BLaER1 treated with 17β-estradiol and CSF1 and Interleukin-3, amounts not matched to agents 10 nM and 100 nM (cell line): Measurements from ENCODE around the gene OR6S1.
"Not testable (repeated sequence)": the region's sequence is repeated elsewhere in the genome, so short reads cannot be mapped to it uniquely, and the experiment has no call there.

Experiments
- H3K27ac ChIP-seq, 11 experiments: shearing (Covaris generic); formaldehyde crosslinking; 2 replicates each; pipeline ENCODE4 v1.8.1; 2022
- H3K27me3 ChIP-seq, 11 experiments: shearing (Covaris generic); formaldehyde crosslinking; 2 replicates each; pipeline ENCODE4 v1.8.1; 2022
- H3K36me3 ChIP-seq, 11 experiments: shearing (Covaris generic); formaldehyde crosslinking; 2 replicates each; pipeline ENCODE4 v1.8.1; 2022
- H3K4me1 ChIP-seq, 10 experiments: shearing (Covaris generic); formaldehyde crosslinking; 2 replicates each; pipeline ENCODE4 v1.8.1; 2022
- H3K4me2 ChIP-seq, 11 experiments: shearing (Covaris generic); formaldehyde crosslinking; 2 replicates each; pipeline ENCODE4 v1.8.1; 2022
- H3K4me3 ChIP-seq, 10 experiments: shearing (Covaris generic); formaldehyde crosslinking; 2 replicates each; pipeline ENCODE4 v1.8.1; 2022
- H3K9ac ChIP-seq, 11 experiments: shearing (Covaris generic); formaldehyde crosslinking; 2 replicates each; pipeline ENCODE4 v1.8.1; 2022
- H3K9me3 ChIP-seq, 11 experiments: shearing (Covaris generic); formaldehyde crosslinking; replicated peaks in 1 of 11; 2 replicates each; pipeline ENCODE4 v1.8.1; 2022
- H4K20me1 ChIP-seq, 11 experiments: shearing (Covaris generic); formaldehyde crosslinking; 2 replicates each; pipeline ENCODE4 v1.8.1; 2022
- Cebpa-rat ChIP-seq, 11 experiments: shearing (Covaris generic); IDR thresholded peaks; 2 replicates each; pipeline ENCODE4 v1.8.1; 2022

The OR6S1 gene

DNA sequence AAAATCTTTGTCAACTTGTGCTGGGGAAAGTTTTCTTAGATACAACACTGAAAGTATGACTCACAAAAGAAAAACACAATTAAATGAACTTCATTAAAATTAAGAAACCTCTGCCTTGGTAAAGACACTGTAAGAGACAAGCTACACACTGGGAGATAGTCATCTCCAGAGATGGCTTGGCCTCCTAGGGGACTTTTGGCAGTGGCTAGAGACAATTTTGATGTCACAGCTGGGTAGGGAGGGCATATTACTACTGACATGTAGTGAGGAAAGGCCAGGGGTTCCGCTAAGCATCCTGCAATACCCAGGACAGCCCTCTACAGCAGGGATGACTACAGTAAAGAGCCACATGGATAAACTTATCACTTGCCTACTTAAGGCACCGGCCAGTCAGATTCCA lies 34.2 kb upstream of the OR6S1 start:
- Histone ChIP-seq H3K4me1 (peaks cover 13 to 15% (median 14%) of the 10 kb centered on the region in 10 experiments), H3K9me3 (peaks cover 0 to 8% (median 0%) of the 10 kb centered on the region in 11 experiments; a peak in 4 of 22 replicates), H4K20me1 (no peaks in the 10 kb centered on the region), H3K9ac (no peak overlapping the region), H3K4me3 (no peak overlapping the region), H3K4me2 (no peak overlapping the region), H3K27ac (no peak overlapping the region), H3K27me3 (no peaks in the 10 kb centered on the region), H3K36me3 (no peaks in the 10 kb centered on the region)
- TF ChIP-seq Cebpa-rat (IDR thresholded peaks at IDR 0.05): no peak

DNA sequence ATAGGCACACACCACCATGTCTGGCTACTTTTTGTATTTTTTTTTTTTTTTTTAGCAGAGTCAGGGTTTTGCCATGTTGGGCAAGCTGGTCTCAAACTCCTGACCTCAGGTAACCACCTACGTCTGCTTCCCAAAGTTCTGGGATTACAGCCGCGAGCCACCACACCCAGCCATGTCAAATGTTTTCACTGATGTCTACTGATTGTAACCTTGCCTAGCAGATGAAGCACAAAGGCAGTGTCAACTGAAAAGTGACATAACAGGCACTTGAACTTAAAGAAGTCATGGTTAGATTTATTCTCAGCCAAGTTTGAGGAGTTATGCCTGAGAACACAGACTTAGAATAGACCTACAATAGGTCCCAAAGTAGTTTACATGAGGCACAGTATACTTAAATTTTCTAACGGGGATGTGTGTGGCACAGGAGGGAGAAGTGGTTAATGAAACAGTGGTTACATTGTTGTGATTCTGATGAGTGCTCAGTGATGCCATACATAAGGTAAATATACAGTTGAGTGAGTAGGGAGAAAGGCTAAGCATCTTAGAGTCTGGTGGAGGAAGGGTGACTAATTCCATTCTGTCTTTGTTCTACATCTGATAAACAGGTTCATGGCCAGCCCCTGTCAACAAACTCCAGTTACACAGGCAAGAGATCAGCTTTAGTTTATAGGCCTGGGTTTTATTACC lies 30.2 kb upstream of the OR6S1 start:
- Histone ChIP-seq H3K36me3 (no peaks in the 10 kb centered on the region), H3K4me1 (peaks cover 13 to 25% (median 22%) of the 10 kb centered on the region in 10 experiments), H3K9ac (no peak overlapping the region), H3K9me3 (peaks cover 0 to 12% (median 5%) of the 10 kb centered on the region in 11 experiments; a peak in 5 of 22 replicates), H3K4me3 (no peak overlapping the region), H3K27ac (no peak overlapping the region), H4K20me1 (no peaks in the 10 kb centered on the region), H3K4me2 (no peak overlapping the region), H3K27me3 (no peaks in the 10 kb centered on the region)
- no peak for TF ChIP-seq Cebpa-rat (IDR thresholded peaks at IDR 0.05)

DNA sequence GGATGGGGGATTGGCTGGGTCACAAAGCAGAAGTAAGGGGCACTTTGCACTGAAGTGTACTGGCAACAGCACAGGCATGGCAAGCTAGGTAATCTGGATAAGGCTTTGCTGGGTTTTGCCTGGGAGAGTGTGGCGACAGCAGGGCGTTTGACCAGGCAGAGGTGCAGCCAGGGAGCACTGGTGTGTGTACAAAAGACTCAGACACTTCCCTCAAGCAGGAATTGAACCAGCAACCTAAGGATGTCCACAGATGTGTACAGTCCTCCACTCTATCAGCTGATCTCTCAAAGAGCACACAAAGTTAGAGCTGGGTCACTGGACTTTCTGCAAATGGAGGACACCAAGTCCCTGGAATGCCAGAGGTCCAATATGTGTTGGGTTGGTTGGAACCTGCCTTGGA lies 27.5 kb upstream of the OR6S1 start:
- H3K27ac ChIP-seq: no peak overlapping the region
- peaks cover 0 to 18% (median 7%) of the 10 kb centered on the region in 11 experiments; a peak in 9 of 22 replicates for H3K9me3 ChIP-seq
- peaks cover 15 to 34% (median 22%) of the 10 kb centered on the region in 10 experiments for H3K4me1 ChIP-seq
- no peak overlapping the region for H3K4me3 ChIP-seq
- H3K36me3 ChIP-seq: no peaks in the 10 kb centered on the region
- H3K27me3 ChIP-seq: peaks cover 0 to 10% (median 6%) of the 10 kb centered on the region in 11 experiments; a peak in 13 of 22 replicates
- H3K9ac ChIP-seq: no peak overlapping the region
- peak overlapping the region in 9 of 11 experiments; percentile 36 to 77 (median 59); a peak in 16 of 22 replicates for H3K4me2 ChIP-seq
- no peak for TF ChIP-seq Cebpa-rat (IDR thresholded peaks at IDR 0.05)
- H4K20me1 ChIP-seq: no peaks in the 10 kb centered on the region

DNA sequence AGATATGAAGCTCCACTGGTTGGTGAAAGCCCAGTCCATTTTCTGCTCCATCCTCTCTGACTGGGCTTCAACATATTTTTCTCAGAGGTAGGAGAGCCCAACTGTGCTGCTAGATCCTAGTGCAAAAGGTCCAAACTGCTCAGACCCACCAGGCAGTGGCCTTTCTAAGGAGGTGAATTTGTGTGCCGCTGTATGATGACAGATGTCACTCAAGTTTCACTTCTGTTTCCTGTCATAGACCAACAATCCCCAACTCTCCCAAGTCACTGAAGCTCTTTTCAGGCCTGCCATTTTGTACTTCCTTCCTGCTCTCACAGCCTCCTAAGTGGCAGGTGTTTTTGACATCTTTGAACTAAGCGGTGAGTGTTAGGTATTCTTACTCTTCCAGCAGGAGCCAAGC lies 26.5 kb upstream of the OR6S1 start:
- H3K27me3 ChIP-seq: peaks cover 8 to 20% (median 16%) of the 10 kb centered on the region in 11 experiments
- no peak overlapping the region for H3K4me3 ChIP-seq
- H3K27ac ChIP-seq: 0 out of 22 replicates have a peak overlapping the region, but pooled peaks of 2 of the 11 experiments have one; percentile 5 to 7
- H3K9me3 ChIP-seq: peaks cover 0 to 18% (median 0%) of the 10 kb centered on the region in 11 experiments; a peak in 6 of 22 replicates
- H3K36me3 ChIP-seq: no peaks in the 10 kb centered on the region
- no peak overlapping the region for H3K9ac ChIP-seq
- peaks cover 20 to 42% (median 27%) of the 10 kb centered on the region in 10 experiments for H3K4me1 ChIP-seq
- H4K20me1 ChIP-seq: no peaks in the 10 kb centered on the region
- peak overlapping the region; percentile 36 to 77 (median 59) for H3K4me2 ChIP-seq
- TF ChIP-seq Cebpa-rat (IDR thresholded peaks at IDR 0.05): no peak

DNA sequence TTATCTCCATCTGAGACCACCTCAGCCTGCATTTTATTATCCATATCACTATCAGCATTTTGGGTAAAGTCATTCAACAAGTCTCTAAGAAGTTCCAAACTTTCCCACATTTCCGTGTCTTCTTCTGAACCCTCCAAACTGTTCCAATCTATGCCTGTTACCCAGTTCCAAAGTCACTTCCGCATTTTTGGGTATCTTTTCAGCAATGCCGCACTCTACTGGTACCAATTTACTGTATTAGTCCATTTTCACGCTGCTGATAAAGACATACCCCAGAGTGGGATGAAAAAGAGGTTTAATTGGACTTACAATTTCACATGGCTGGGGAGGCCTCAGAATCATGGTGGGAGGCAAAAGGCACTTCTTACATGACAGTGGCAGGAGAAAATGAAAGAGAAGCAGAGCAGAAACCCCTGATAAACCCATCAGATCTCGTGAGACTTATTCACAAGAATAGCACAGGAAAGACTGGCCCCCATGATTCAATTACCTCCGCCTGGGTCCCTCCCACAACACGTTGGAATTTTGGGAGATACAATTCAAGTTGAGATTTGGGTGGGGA lies 25.0 kb upstream of the OR6S1 start:
- Histone ChIP-seq H3K27me3 (peaks cover 22 to 35% (median 31%) of the 10 kb centered on the region in 11 experiments), H3K4me1 (peaks cover 20 to 50% (median 34%) of the 10 kb centered on the region in 10 experiments), H3K4me2 (peak overlapping the region in 4 of 11 experiments; percentile 50 to 77 (median 64); a peak in 5 of 22 replicates), H3K9me3 (peaks cover 0 to 18% (median 0%) of the 10 kb centered on the region in 11 experiments; a peak in 6 of 22 replicates)
- not testable (repeated sequence) for H3K9ac ChIP-seq, H4K20me1 ChIP-seq, H3K4me3 ChIP-seq, H3K27ac ChIP-seq, H3K36me3 ChIP-seq

DNA sequence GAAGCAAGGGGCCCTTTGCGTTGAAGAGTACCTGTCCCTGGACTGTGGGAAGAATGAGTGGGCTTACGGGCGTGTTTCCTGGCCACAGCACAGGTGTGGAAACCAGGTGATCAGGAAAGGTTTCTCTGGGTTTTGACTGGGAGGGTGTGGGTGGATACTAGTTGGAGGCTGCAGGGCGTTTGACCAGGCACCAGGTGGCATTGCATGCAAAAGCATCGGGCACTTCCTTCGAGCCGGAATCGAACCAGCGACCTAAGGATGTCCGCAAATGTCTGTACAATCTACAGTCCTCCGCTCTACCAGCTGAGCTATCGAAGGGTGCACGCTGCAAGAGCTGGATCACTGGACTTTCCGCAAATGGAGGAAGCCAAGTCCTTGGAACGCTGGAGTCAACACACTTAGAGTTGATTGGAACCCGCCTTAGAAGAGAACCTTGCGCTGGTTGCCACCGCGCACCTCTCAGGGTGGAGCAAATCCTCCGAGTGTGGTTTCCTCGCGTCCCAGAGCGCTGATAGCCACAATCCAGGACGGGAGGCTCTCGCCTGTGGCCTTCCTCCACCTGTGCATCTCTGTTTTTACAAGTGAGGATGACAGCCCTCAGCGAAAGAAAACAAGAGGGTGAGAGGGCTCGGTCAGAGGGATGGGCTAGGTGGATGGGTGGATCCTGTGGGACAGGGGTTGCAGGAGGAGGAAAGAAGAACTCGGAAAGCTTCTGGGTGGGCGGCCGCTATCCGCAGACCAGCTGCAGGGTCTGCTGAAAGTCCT lies 21.7 kb upstream of the OR6S1 start:
- H4K20me1 ChIP-seq: no peaks in the 10 kb centered on the region
- peaks cover 14 to 42% (median 27%) of the 10 kb centered on the region in 10 experiments for H3K4me1 ChIP-seq
- peak overlapping the region; percentile 28 to 66 (median 44) for H3K4me2 ChIP-seq

DNA sequence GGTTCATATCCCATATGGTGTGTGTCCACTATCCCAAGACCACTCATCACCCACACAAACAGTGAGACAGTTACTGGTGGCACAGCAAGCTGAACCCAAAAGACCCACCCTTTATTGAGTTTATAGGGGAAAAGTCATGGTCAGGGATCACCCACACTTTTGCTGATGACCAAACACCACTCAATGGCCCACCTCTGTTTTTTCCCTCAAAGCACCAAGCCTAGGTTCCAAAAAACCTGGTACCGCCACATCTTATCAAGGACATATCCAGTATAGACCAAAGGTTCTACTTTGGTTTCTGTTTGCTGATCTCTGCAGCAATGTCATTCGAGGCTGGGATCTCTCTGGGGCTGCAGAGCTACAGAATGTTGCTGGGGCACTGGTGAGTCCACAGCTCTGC lies 19.7 kb upstream of the OR6S1 start:
- no peak overlapping the region for H3K27ac ChIP-seq
- H3K4me3 ChIP-seq: no peak overlapping the region
- H3K4me1 ChIP-seq: peaks cover 6 to 29% (median 15%) of the 10 kb centered on the region in 10 experiments; a peak in 19 of 20 replicates
- TF ChIP-seq Cebpa-rat (IDR thresholded peaks at IDR 0.05): no peak
- peak overlapping the region in 10 of 11 experiments; percentile 10 to 48 (median 30); a peak in 15 of 22 replicates for H3K4me2 ChIP-seq
- peaks cover 0 to 10% (median 0%) of the 10 kb centered on the region in 11 experiments; a peak in 4 of 22 replicates for H3K9me3 ChIP-seq
- H3K9ac ChIP-seq: no peak overlapping the region
- H3K27me3 ChIP-seq: peaks cover 22 to 36% (median 31%) of the 10 kb centered on the region in 11 experiments
- H3K36me3 ChIP-seq: no peaks in the 10 kb centered on the region
- H4K20me1 ChIP-seq: no peaks in the 10 kb centered on the region

More for the DNA sequence above, 21.7 kb upstream of the OR6S1 start:
- H3K36me3 ChIP-seq: no peaks in the 10 kb centered on the region
- H3K27me3 ChIP-seq: peaks cover 22 to 36% (median 31%) of the 10 kb centered on the region in 11 experiments
- H3K9me3 ChIP-seq: peaks cover 0 to 18% (median 0%) of the 10 kb centered on the region in 11 experiments; a peak in 6 of 22 replicates
- no peak overlapping the region for H3K27ac ChIP-seq
- peak overlapping the region in 3 of 10 experiments; percentile 8 to 36 (median 31); a peak in 2 of 20 replicates for H3K4me3 ChIP-seq
- H3K9ac ChIP-seq: no peak overlapping the region
- TF ChIP-seq Cebpa-rat (IDR thresholded peaks at IDR 0.05): no peak

DNA sequence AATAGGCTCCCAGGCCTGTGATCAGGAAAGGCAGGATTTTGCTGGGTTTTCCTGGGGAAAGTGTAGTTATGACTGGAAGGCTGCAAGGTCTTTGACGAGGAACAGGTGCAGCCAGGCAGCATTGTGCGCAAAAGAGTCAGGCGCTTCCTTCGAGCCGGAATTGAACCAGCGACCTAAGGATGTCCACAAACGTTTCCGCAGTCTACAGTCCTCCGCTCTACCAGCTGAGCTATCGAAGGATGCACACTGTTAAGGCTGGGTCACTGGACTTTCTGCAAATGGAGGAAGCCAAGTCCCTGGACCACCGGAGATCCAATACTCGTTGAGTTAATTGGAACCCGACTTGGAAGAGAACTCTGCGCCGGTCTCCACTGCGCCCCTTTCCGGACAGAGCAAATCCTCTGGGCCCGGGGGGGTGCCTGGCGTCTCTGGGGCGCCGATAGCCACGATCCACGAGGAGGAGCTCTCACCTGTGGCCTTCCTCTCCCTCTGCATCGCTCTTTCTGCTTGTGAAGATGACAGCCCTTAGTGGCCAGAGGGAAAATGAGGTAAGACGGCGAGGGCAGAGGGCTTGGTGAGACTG lies 18.4 kb upstream of the OR6S1 start:
- Histone ChIP-seq H3K27ac (no peak overlapping the region), H3K4me1 (peaks cover 6 to 30% (median 20%) of the 10 kb centered on the region in 10 experiments; a peak in 19 of 20 replicates), H3K36me3 (no peaks in the 10 kb centered on the region), H3K27me3 (peaks cover 22 to 46% (median 41%) of the 10 kb centered on the region in 11 experiments), H3K9ac (no peak overlapping the region), H3K4me3 (no peak overlapping the region), H3K9me3 (peaks cover 0 to 9% (median 0%) of the 10 kb centered on the region in 11 experiments; a peak in 1 of 22 replicates), H3K4me2 (no peak overlapping the region), H4K20me1 (no peaks in the 10 kb centered on the region)
- TF ChIP-seq Cebpa-rat (IDR thresholded peaks at IDR 0.05): no peak
